Measurements from ENCODE around the gene C4orf36. TPM values are rescaled to one million over a fixed set of nuclear protein-coding genes. Genes with fewer than 3 reads are reported as not detected.

The C4orf36 gene
- total RNA-seq, 2 experiments from 2014 or later = not detected

DNA sequence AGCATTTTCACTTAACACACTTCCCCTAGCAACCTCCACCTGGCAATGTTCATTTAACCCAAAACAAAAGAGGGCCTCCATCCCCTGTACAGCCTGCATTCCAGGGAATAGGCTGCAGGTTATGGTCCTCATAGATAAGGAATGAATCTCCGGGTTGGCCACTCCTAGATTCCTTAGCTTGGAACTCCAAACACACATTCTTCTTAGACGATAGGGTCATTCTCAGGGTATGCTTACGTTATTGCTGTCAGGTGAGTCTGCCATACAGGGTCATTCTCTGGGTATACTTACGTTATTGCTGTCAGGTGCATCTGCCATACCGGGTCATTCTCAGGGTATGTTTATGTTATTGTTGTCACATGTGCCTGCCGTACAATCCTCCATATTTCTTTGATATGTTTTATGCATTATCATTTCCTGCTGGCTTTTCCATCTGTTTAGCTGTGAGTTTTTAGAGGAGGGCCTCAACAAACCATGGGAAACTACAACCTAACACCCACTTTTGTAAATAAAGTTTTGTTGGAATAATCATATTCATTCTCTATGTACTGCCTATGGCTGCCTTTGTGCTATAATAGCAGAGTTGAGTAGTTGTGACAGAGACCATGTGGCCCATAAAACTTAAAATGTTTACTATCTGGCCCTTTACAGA lies 34.3 kb upstream of the C4orf36 start:
- no peaks in the 10 kb centered on the region for H3K9me3 ChIP-seq (ENCODE audit: control insufficient read depth in 1 of 2, insufficient read depth in 1 of 2, low read length in 2 of 2)
- H3K27ac ChIP-seq (ENCODE audit: low read depth in 1 of 2, low read length in 2 of 2) = no peak overlapping the region
- H3K27me3 Mint-ChIP-seq = no peaks in the 10 kb centered on the region
- H3K4me1 Mint-ChIP-seq (ENCODE audit: low read depth) = peaks cover 4% of the 10 kb centered on the region
- no peaks in the 10 kb centered on the region for H3K27me3 ChIP-seq (ENCODE audit: control insufficient read depth in 1 of 2, insufficient read depth in 2 of 2, low read length in 2 of 2)
- H3K4me1 ChIP-seq (ENCODE audit: insufficient read depth, low read length) = peaks cover 2% of the 10 kb centered on the region
- no peaks in the 10 kb centered on the region for H3K36me3 ChIP-seq (ENCODE audit: insufficient read depth, low read length)
- H3K4me3 ChIP-seq (ENCODE audit: low read length) = no peak overlapping the region
- ChIA-PET POLR2A (no interaction called here), CTCF (interaction anchor here (1.9 kb wide), 1 partner anchor 167 kb away, joined by 7 read pairs; no protein-coding TSS in a partner anchor)
- H3K36me3 Mint-ChIP-seq (ENCODE audit: low read depth) = peaks cover 5% of the 10 kb centered on the region
- DNase-seq = no peak
- intact Hi-C loops (cut with DNase I, micrococcal nuclease) = no loop called here
- no peak overlapping the region for H3K4me3 Mint-ChIP-seq
- no peak for ATAC-seq (ENCODE audit: poor library complexity)
- TF ChIP-seq, protein P1, sequence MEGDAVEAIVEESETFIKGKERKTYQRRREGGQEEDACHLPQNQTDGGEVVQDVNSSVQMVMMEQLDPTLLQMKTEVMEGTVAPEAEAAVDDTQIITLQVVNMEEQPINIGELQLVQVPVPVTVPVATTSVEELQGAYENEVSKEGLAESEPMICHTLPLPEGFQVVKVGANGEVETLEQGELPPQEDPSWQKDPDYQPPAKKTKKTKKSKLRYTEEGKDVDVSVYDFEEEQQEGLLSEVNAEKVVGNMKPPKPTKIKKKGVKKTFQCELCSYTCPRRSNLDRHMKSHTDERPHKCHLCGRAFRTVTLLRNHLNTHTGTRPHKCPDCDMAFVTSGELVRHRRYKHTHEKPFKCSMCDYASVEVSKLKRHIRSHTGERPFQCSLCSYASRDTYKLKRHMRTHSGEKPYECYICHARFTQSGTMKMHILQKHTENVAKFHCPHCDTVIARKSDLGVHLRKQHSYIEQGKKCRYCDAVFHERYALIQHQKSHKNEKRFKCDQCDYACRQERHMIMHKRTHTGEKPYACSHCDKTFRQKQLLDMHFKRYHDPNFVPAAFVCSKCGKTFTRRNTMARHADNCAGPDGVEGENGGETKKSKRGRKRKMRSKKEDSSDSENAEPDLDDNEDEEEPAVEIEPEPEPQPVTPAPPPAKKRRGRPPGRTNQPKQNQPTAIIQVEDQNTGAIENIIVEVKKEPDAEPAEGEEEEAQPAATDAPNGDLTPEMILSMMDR (IDR thresholded peaks at IDR 0.05) = no peak
- no peak overlapping the region for H3K27ac Mint-ChIP-seq
- H3K9me3 Mint-ChIP-seq = no peaks in the 10 kb centered on the region

DNA sequence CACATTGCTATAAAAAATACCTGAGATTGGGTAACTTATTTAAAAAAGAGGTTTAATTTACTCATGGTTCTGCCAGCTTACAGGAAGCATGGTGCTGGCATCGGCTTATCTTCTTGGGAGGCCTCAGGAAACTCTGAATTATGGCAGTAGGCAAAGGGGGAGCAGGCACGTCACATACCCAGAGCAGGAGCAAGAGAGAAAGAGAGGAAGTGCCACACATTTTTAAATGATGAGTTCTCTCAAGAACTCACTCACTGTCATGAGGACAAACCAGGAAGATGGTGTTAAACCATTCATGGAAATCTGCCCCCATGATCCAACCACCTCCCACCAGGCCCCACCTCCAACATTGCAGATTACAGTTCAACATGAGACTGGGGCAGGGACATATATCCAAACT lies 32.6 kb upstream of the C4orf36 start:
- DNase-seq (no peak), ATAC-seq (ENCODE audit: poor library complexity) (no peak)
- Histone ChIP-seq H3K36me3 (ENCODE audit: insufficient read depth, low read length) (no peaks in the 10 kb centered on the region), H3K4me3 (ENCODE audit: low read length) (no peak overlapping the region), H3K27me3 (ENCODE audit: control insufficient read depth in 1 of 2, insufficient read depth in 2 of 2, low read length in 2 of 2) (no peaks in the 10 kb centered on the region), H3K27ac (ENCODE audit: low read depth in 1 of 2, low read length in 2 of 2) (no peak overlapping the region), H3K9me3 (ENCODE audit: control insufficient read depth in 1 of 2, insufficient read depth in 1 of 2, low read length in 2 of 2) (no peaks in the 10 kb centered on the region), H3K4me1 (ENCODE audit: insufficient read depth, low read length) (peaks cover 2% of the 10 kb centered on the region)
- TF ChIP-seq, protein P1 (IDR thresholded peaks at IDR 0.05) = no peak
- no peak overlapping the region for H3K27ac Mint-ChIP-seq
- intact Hi-C loops (cut with DNase I, micrococcal nuclease) = no loop called here
- ChIA-PET POLR2A (interaction anchor here (2.8 to 4.2 kb wide), 3 partner anchors 11 to 168 kb away, joined by 34 to 42 read pairs (median 38); partner anchors contain the start of gene AFF1), CTCF (no interaction called here)
- peaks cover 2% of the 10 kb centered on the region for H3K36me3 Mint-ChIP-seq (ENCODE audit: low read depth)
- peaks cover 4% of the 10 kb centered on the region for H3K4me1 Mint-ChIP-seq (ENCODE audit: low read depth)
- H3K27me3 Mint-ChIP-seq = no peaks in the 10 kb centered on the region
- no peak overlapping the region for H3K4me3 Mint-ChIP-seq
- no peaks in the 10 kb centered on the region for H3K9me3 Mint-ChIP-seq

DNA sequence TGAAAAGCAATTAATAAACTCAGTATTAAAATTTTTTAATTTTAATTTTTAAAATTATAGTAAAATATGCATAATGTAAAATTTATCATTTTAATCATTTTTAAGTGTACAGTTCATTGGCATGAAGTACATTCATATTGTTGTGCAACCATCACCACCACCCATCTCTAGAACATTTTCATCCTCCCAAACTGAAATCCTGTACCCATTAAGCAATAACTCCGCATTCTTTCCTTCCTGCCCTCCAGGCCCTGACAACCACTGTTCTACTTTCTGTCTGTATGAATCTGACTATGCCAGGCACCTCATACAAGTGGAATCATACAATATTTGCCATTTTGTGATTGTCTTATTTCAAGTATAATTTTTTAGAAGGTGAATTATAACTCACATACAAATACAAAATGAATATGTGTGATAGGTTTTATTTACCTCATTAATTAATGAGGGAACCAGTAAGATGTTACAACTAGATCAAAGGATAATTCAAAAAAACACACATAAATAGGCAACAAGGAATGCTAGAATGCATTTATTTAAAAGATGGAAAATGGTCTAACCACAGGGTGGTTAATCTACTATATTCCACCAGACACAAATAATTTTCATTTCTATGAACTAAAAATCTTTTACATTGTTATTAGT lies 29.5 kb upstream of the C4orf36 start:
- no peak overlapping the region for H3K4me3 ChIP-seq (ENCODE audit: low read length)
- no peak overlapping the region for H3K27ac Mint-ChIP-seq
- ATAC-seq (ENCODE audit: poor library complexity) = no peak

More for the DNA sequence above, 29.5 kb upstream of the C4orf36 start:
- peaks cover 4% of the 10 kb centered on the region for H3K4me1 Mint-ChIP-seq (ENCODE audit: low read depth)
- Histone ChIP-seq H3K36me3 (ENCODE audit: insufficient read depth, low read length) (no peaks in the 10 kb centered on the region), H3K4me1 (ENCODE audit: insufficient read depth, low read length) (peaks cover 2% of the 10 kb centered on the region), H3K27me3 (ENCODE audit: control insufficient read depth in 1 of 2, insufficient read depth in 2 of 2, low read length in 2 of 2) (no peaks in the 10 kb centered on the region), H3K27ac (ENCODE audit: low read depth in 1 of 2, low read length in 2 of 2) (no peak overlapping the region), H3K9me3 (ENCODE audit: control insufficient read depth in 1 of 2, insufficient read depth in 1 of 2, low read length in 2 of 2) (no peaks in the 10 kb centered on the region)
- no peaks in the 10 kb centered on the region for H3K9me3 Mint-ChIP-seq
- TF ChIP-seq, protein P1 (IDR thresholded peaks at IDR 0.05) = no peak
- H3K27me3 Mint-ChIP-seq = no peaks in the 10 kb centered on the region
- no peak overlapping the region for H3K4me3 Mint-ChIP-seq
- POLR2A ChIA-PET = interaction anchor here (0.7 to 4.2 kb wide), 6 partner anchors 14 to 182 kb away, joined by 4 to 42 read pairs (median 20); partner anchors contain the start of gene AFF1
- intact Hi-C loops (cut with DNase I, micrococcal nuclease) = loop anchor here (1.0 to 2.0 kb wide), 4 partner anchors 172 to 314 kb away; no protein-coding TSS in a partner anchor
- CTCF ChIA-PET = interaction anchor here (0.8 to 5.8 kb wide), 52 partner anchors 12 to 423 kb away, joined by 3 to 112 read pairs (median 5); partner anchors contain the start of genes AFF1 and KLHL8
- no peaks in the 10 kb centered on the region for H3K36me3 Mint-ChIP-seq (ENCODE audit: low read depth)
- DNase-seq = no peak
